Mononuclear cell (primary cell): ENCODE measurements around the gene NXNL2. TPM values are rescaled to one million over a fixed set of nuclear protein-coding genes. Genes with fewer than 3 reads are reported as not detected.

ENCODE experiments used
- H3K27me3 ChIP-seq: 2 replicates; pipeline ENCODE4 v1.6.0; 2011; ENCODE audit warnings: low read length, control low read depth; ENCODE audit not compliant: insufficient read depth
- H3K4me1 ChIP-seq: 2 replicates; pipeline ENCODE4 v1.5.1; 2011; ENCODE audit warnings: mild to moderate bottlenecking, low read length, control low read depth; ENCODE audit not compliant: insufficient read depth
- H3K4me3 ChIP-seq: 2 replicates; pipeline ENCODE4 v1.5.1; 2011; ENCODE audit warnings: mild to moderate bottlenecking, low read length, moderate library complexity
- H3K9me3 ChIP-seq: 2 replicates; pipeline ENCODE4 v1.5.1; 2011; ENCODE audit warnings: low read depth, mild to moderate bottlenecking, control low read depth, low read length
- total RNA-seq: library from RNA; depleted of rRNA; stranded (reverse); fragments of >200 nt; gene quantifications from one replicate; pipeline ENCODE4 v1.2.3, GENCODE V29; 2012

The NXNL2 gene
- total RNA-seq, 1 donor: not detected

- no peaks in the 10 kb centered on the region for H3K9me3 ChIP-seq
Observed at GRCh38 chr9:88540251-88540763, 5.3 kb downstream of the NXNL2 start.

GRCh38 chr9:88544245-88544644, 9.3 kb downstream of the NXNL2 start:
- no peaks in the 10 kb centered on the region for H3K9me3 ChIP-seq

More at GRCh38 chr9:88540251-88540763, 5.3 kb downstream of the NXNL2 start:
- peaks cover 8% of the 10 kb centered on the region for H3K4me1 ChIP-seq
- H3K4me3 ChIP-seq: no peak overlapping the region
- peaks cover 15% of the 10 kb centered on the region for H3K27me3 ChIP-seq

GRCh38 chr9:88551546-88552137, 16.7 kb downstream of the NXNL2 start:
- Histone ChIP-seq H3K27me3 (no peaks in the 10 kb centered on the region), H3K9me3 (no peaks in the 10 kb centered on the region), H3K4me3 (no peak overlapping the region), H3K4me1 (no peaks in the 10 kb centered on the region)

More at GRCh38 chr9:88544245-88544644, 9.3 kb downstream of the NXNL2 start:
- Histone ChIP-seq H3K27me3 (no peaks in the 10 kb centered on the region), H3K4me1 (no peaks in the 10 kb centered on the region), H3K4me3 (no peak overlapping the region)

- no peaks in the 10 kb centered on the region for H3K27me3 ChIP-seq
Observed at GRCh38 chr9:88553350-88553749, 18.4 kb downstream of the NXNL2 start.

GRCh38 chr9:88555268-88555980, 20.4 kb downstream of the NXNL2 start:
- H3K27me3 ChIP-seq: no peaks in the 10 kb centered on the region
- no peaks in the 10 kb centered on the region for H3K9me3 ChIP-seq
- H3K4me3 ChIP-seq: no peak overlapping the region
- no peaks in the 10 kb centered on the region for H3K4me1 ChIP-seq

More at GRCh38 chr9:88553350-88553749, 18.4 kb downstream of the NXNL2 start:
- H3K4me3 ChIP-seq: no peak overlapping the region
- no peaks in the 10 kb centered on the region for H3K9me3 ChIP-seq
- no peaks in the 10 kb centered on the region for H3K4me1 ChIP-seq

- Histone ChIP-seq H3K4me3 (no peak overlapping the region), H3K4me1 (no peaks in the 10 kb centered on the region), H3K27me3 (no peaks in the 10 kb centered on the region), H3K9me3 (no peaks in the 10 kb centered on the region)
Observed at GRCh38 chr9:88559661-88560060, 24.7 kb downstream of the NXNL2 start.

- no peaks in the 10 kb centered on the region for H3K27me3 ChIP-seq
- no peaks in the 10 kb centered on the region for H3K9me3 ChIP-seq
- H3K4me3 ChIP-seq: no peak overlapping the region
- H3K4me1 ChIP-seq: no peaks in the 10 kb centered on the region
Observed at GRCh38 chr9:88567870-88568269, 32.9 kb downstream of the NXNL2 start.

GRCh38 chr9:88571419-88571818, 36.4 kb downstream of the NXNL2 start:
- H3K9me3 ChIP-seq: no peaks in the 10 kb centered on the region
- no peak overlapping the region for H3K4me3 ChIP-seq
- H3K27me3 ChIP-seq: no peaks in the 10 kb centered on the region
- H3K4me1 ChIP-seq: no peaks in the 10 kb centered on the region

GRCh38 chr9:88572684-88573083, 37.7 kb downstream of the NXNL2 start:
- no peak overlapping the region for H3K4me3 ChIP-seq
- H3K27me3 ChIP-seq: no peaks in the 10 kb centered on the region
- H3K4me1 ChIP-seq: no peaks in the 10 kb centered on the region
- H3K9me3 ChIP-seq: no peaks in the 10 kb centered on the region

- no peaks in the 10 kb centered on the region for H3K27me3 ChIP-seq
- H3K4me1 ChIP-seq: peaks cover 6% of the 10 kb centered on the region
- H3K4me3 ChIP-seq: no peak overlapping the region
- no peaks in the 10 kb centered on the region for H3K9me3 ChIP-seq
Observed at GRCh38 chr9:88574953-88575352, 40.0 kb downstream of the NXNL2 start.

GRCh38 chr9:88577256-88578120, 42.5 kb downstream of the NXNL2 start:
- Histone ChIP-seq H3K4me3 (no peak overlapping the region), H3K27me3 (no peaks in the 10 kb centered on the region), H3K4me1 (peaks cover 6% of the 10 kb centered on the region), H3K9me3 (no peaks in the 10 kb centered on the region)

- no peaks in the 10 kb centered on the region for H3K27me3 ChIP-seq
- H3K4me3 ChIP-seq: no peak overlapping the region
- no peaks in the 10 kb centered on the region for H3K9me3 ChIP-seq
- peaks cover 6% of the 10 kb centered on the region for H3K4me1 ChIP-seq
Observed at GRCh38 chr9:88578121-88579049, 43.4 kb downstream of the NXNL2 start.

- Histone ChIP-seq H3K4me1 (peaks cover 11% of the 10 kb centered on the region), H3K9me3 (no peaks in the 10 kb centered on the region), H3K27me3 (no peaks in the 10 kb centered on the region), H3K4me3 (no peak overlapping the region)
Observed at GRCh38 chr9:88579050-88579715, 44.2 kb downstream of the NXNL2 start.

GRCh38 chr9:88580961-88581360, 46.0 kb downstream of the NXNL2 start:
- peaks cover 15% of the 10 kb centered on the region for H3K4me1 ChIP-seq
- H3K9me3 ChIP-seq: no peaks in the 10 kb centered on the region
- H3K27me3 ChIP-seq: no peaks in the 10 kb centered on the region
- H3K4me3 ChIP-seq: no peak overlapping the region
